K562 (cell line): ENCODE measurements around the gene ZNF577. TPM values are rescaled to one million over a fixed set of nuclear protein-coding genes. Genes with fewer than 3 reads are reported as not detected.

ENCODE experiments used
- BMI1 ChIP-seq: fragments of 150-350 bp; IDR thresholded peaks from 2 replicates; pipeline ENCODE4 v1.6.1; 2014; ENCODE audit warnings: low read length
- GATAD2A ChIP-seq: fragments of 450-650 bp; IDR thresholded peaks from 2 replicates; pipeline ENCODE4 v1.6.1; 2017
- KLF6 ChIP-seq: fragments of 250-450 bp; sonication (Bioruptor Pico); IDR thresholded peaks from 2 replicates; pipeline ENCODE4 v1.4.0; 2020; ENCODE audit warnings: mild to moderate bottlenecking, moderate library complexity, borderline replicate concordance
- NCOA6 ChIP-seq: fragments of 450-650 bp; IDR thresholded peaks from 2 replicates; pipeline ENCODE4 v1.6.1; 2017; ENCODE audit warnings: mild to moderate bottlenecking
- NFE2L1 ChIP-seq: fragments of 450-650 bp; IDR thresholded peaks from 2 replicates; pipeline ENCODE4 v1.6.1; 2016; ENCODE audit warnings: missing genetic modification characterization, low read depth, mild to moderate bottlenecking, missing compliant biosample characterization, moderate library complexity, borderline replicate concordance
- POLR2H ChIP-seq: IDR thresholded peaks from 2 replicates; pipeline ENCODE4 v1.6.1; 2016; ENCODE audit warnings: missing genetic modification characterization, low read depth, mild to moderate bottlenecking, control low read depth, missing compliant biosample characterization, moderate library complexity
- POLR3A ChIP-seq: IDR thresholded peaks from 2 replicates; pipeline ENCODE4 v1.6.1; 2011; ENCODE audit warnings: borderline replicate concordance, mild to moderate bottlenecking, moderate library complexity; ENCODE audit not compliant: insufficient read length, insufficient read depth; ENCODE audit errors: extremely low read depth
- RREB1 ChIP-seq: fragments of 250-450 bp; sonication (Bioruptor Pico); IDR thresholded peaks from 2 replicates; pipeline ENCODE4 v1.4.0; 2020
- RUNX1 ChIP-seq: sonication (generic); IDR thresholded peaks from 2 replicates; pipeline ENCODE4 v1.6.1; 2016; ENCODE audit warnings: antibody characterized with exemption, low read depth
- SIN3A ChIP-seq, 2 experiments: fragments of 150-350 bp in 1 of 2; IDR thresholded peaks; 2 replicates each; pipeline ENCODE4 v1.6.1; 2011 to 2016; ENCODE audit warnings: borderline replicate concordance in 2 of 2, low read depth in 2 of 2, low read length in 2 of 2, mild to moderate bottlenecking in 2 of 2, moderate library complexity in 2 of 2; ENCODE audit not compliant: control insufficient read depth in 1 of 2
- SREBF1 ChIP-seq: fragments of 150-350 bp; IDR thresholded peaks from 2 replicates; pipeline ENCODE4 v1.6.1; 2014; ENCODE audit warnings: antibody characterized with exemption, low read depth, low read length, borderline replicate concordance
- TCF7L2 ChIP-seq: fragments of 150-350 bp; IDR thresholded peaks from 2 replicates; pipeline ENCODE4 v1.6.1; 2016; ENCODE audit warnings: low read depth, mild to moderate bottlenecking, low read length, moderate library complexity
- THRA ChIP-seq: fragments of 450-650 bp; IDR thresholded peaks from 2 replicates; pipeline ENCODE4 v1.6.1; 2017; ENCODE audit warnings: mild to moderate bottlenecking, moderate library complexity
- ZFP36 ChIP-seq: fragments of 150-350 bp; IDR thresholded peaks from 2 replicates; pipeline ENCODE4 v1.6.1; 2018; ENCODE audit warnings: low read length, low read depth; ENCODE audit not compliant: partially characterized antibody
- ZNF184 ChIP-seq: sonication (generic); formaldehyde crosslinking; IDR thresholded peaks from 2 replicates; pipeline ENCODE4 v1.5.0; 2020; ENCODE audit warnings: missing genetic modification reagents
- ZNF239 ChIP-seq: fragments of 250-450 bp; sonication (Bioruptor Pico); IDR thresholded peaks from 2 replicates; pipeline ENCODE4 v1.4.0; 2020; ENCODE audit warnings: mild to moderate bottlenecking
- ZNF354B ChIP-seq: fragments of 250-450 bp; sonication (Bioruptor Pico); IDR thresholded peaks from 2 replicates; pipeline ENCODE4 v1.4.0; 2020
- ZNF561 ChIP-seq: fragments of 450-650 bp; formaldehyde crosslinking; conservative IDR thresholded peaks from 2 replicates; pipeline ENCODE4 v1.4.0; 2020; ENCODE audit warnings: mild to moderate bottlenecking, moderate library complexity
- polyA plus RNA-seq, 8 experiments: library from polyadenylated mRNA; depleted of rRNA in 4 of 8; stranded (reverse) in 5 of 8; unstranded in 3 of 8; fragments of >200 nt; fragmentation: Nextera tagmentation in 2 of 8; fragmentation: Illumina TruSeq in 1 of 8; extraction: Ambion mirVana in 2 of 8; extraction: Trizol in 1 of 8; gene quantifications; 2 replicates each; pipeline versions ENCODE4 v1.2.1 to v1.2.3, GENCODE V29; 2011 to 2014; ENCODE audit warnings: inconsistent platforms in 1 of 8, missing spikeins in 1 of 8
- total RNA-seq, 7 experiments: library from RNA; depleted of rRNA in 6 of 7; stranded (reverse); fragments of >200 nt in 6 of 7; fragmentation: Illumina TruSeq in 2 of 7; extraction: Trizol in 2 of 7; gene quantifications; 2 replicates each; pipeline versions ENCODE4 v1.2.1 to v1.2.3, GENCODE V29; 2011 to 2021; ENCODE audit warnings: low replicate concordance in 1 of 7
- TF ChIP-seq, protein P1 (sequence below): sonication (generic); formaldehyde crosslinking; IDR thresholded peaks from 2 replicates; pipeline ENCODE4 v1.4.0; 2020; ENCODE audit warnings: mild to moderate bottlenecking, missing genetic modification reagents

Gene ZNF577
- total and polyA plus RNA-seq, 9 of the 15 experiments (the other 6 are each of a cell fraction or from before 2014, with no cell fraction given) = 1.3 to 12.7 (median 7.0) TPM

DNA sequence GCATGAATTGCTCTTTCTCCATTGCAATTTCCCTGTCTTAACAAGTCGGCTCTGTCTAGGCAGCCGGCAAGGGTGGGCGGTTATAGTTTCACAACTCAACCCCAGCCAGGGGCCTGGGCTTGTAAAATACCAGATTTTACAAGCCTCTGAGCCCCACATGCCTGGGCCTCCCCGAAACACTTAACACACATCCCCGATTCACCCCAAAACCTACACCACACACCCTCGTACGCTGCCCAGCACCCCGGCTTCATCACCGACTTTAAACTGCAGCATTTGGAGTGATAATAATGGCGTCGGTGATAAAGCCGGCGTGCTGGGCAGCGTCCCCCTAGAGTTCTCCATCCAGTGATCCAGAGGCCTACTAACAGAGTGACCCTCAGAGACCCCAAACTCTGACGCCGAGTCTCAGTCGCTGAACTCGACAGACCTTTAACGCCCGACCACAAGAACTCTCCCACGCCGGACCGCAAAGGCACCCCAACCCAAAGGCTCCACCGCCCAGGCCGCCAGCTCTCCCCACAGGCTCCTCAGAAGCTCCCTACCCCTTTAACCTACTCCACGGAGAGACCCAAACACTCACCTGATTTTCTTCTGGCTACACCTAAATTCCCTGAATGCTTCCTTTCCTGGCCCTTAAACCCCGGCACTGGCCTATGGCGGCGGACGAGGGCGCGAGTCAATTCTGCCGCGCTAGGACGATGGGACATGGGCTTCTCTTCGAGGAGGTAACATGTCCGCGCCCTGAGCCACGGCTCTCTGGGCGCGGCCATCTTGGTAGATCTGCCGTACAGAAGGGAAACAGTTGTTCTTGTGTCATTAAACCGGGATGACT is 16.8 kb upstream of the ZNF577 start, which contains the start of gene ZNF649 (continued):
- TF ChIP-seq NCOA6 = no peak
- no peak for TF ChIP-seq KLF6
- TF ChIP-seq ZFP36 = no peak
- peak; percentile 40; the same call in 1 of the 2 replicates for TF ChIP-seq ZNF239 (CRISPR knock-in tag)
- TF ChIP-seq RUNX1 = no peak
- TF ChIP-seq THRA = no peak
- TF ChIP-seq RREB1 = no peak
- TF ChIP-seq ZNF561 (CRISPR knock-in tag) = no peak
- no peak for TF ChIP-seq ZNF184 (CRISPR knock-in tag)
- no peak for TF ChIP-seq ZNF354B
- peak; percentile 99 for TF ChIP-seq TCF7L2
- no peak for TF ChIP-seq BMI1
- peak in 1 of 2 experiments; percentile 58; a peak in 1 of 4 replicates for TF ChIP-seq SIN3A (IDR thresholded peaks at IDR 0.05; ENCODE audit: borderline replicate concordance in 2 of 2, control insufficient read depth in 1 of 2, low read depth in 2 of 2, low read length in 2 of 2)
- TF ChIP-seq, protein P1, sequence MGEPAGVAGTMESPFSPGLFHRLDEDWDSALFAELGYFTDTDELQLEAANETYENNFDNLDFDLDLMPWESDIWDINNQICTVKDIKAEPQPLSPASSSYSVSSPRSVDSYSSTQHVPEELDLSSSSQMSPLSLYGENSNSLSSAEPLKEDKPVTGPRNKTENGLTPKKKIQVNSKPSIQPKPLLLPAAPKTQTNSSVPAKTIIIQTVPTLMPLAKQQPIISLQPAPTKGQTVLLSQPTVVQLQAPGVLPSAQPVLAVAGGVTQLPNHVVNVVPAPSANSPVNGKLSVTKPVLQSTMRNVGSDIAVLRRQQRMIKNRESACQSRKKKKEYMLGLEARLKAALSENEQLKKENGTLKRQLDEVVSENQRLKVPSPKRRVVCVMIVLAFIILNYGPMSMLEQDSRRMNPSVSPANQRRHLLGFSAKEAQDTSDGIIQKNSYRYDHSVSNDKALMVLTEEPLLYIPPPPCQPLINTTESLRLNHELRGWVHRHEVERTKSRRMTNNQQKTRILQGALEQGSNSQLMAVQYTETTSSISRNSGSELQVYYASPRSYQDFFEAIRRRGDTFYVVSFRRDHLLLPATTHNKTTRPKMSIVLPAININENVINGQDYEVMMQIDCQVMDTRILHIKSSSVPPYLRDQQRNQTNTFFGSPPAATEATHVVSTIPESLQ = peak; percentile 70; the same call in 1 of the 2 replicates
- no peak for TF ChIP-seq NFE2L1 (tag)
- no peak for TF ChIP-seq GATAD2A
- TF ChIP-seq SREBF1 = no peak
- TF ChIP-seq POLR2H (tag) = 0 out of 2 replicates have a peak, but pooled peaks have one; percentile 37
- no peak for TF ChIP-seq POLR3A
